Fibroblast of skin of right biceps (primary cell): Measurements from ENCODE around the gene ERCC2.
"Not testable (repeated sequence)": the region's sequence is repeated elsewhere in the genome, so short reads cannot be mapped to it uniquely, and the experiment has no call there.

ENCODE experiments used
- DNase-seq: peaks from one replicate; pipeline ENCODE4 v3.0.0-alpha.2; 2013

Gene ERCC2

GRCh38 chr19:45327404-45328143 lies 42.8 kb downstream of the ERCC2 start:
- DNase-seq, result no peak

- no peak for DNase-seq
Observed at GRCh38 chr19:45324349-45324907, 45.9 kb downstream of the ERCC2 start.

- DNase-seq, result peak; percentile 21
Observed at GRCh38 chr19:45323671-45324081, 46.7 kb downstream of the ERCC2 start.

DNA sequence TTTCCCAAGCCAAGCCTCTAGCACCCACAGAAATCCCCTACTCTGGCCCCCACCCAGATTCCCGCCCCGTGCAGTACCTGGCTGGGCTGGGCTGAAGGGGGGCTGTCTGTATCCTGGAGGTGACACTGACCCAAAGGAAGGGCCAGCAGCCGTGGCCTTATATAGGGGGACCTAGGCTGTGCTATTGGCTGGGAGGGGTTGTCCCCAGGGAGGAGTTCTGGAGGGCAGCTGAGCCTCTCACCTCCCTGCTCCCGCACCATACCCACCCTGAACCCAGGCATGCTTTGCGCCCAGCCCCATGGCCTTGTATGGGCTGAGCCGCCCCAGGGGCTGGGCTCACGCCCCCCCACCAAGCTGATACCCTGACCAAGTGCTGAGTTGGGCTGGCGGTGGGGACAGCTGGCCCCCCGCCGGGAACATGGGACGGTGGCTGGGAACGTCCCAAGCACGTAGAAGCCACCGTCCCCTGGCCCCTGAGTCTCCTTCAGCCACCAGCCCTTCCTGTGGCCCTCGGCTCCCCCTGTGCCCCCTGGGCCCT lies 47.6 kb downstream of the ERCC2 start, which contains the start of gene CKM:
Gene CKM, minus strand, starts transcription at position 132 of the 538 bp plus-strand sequence. CDS start 3,162 bp downstream, outside the sequence.
- no peak for DNase-seq

- DNase-seq, result no peak
Observed at GRCh38 chr19:45322311-45322710, 48.1 kb downstream of the ERCC2 start.

DNA sequence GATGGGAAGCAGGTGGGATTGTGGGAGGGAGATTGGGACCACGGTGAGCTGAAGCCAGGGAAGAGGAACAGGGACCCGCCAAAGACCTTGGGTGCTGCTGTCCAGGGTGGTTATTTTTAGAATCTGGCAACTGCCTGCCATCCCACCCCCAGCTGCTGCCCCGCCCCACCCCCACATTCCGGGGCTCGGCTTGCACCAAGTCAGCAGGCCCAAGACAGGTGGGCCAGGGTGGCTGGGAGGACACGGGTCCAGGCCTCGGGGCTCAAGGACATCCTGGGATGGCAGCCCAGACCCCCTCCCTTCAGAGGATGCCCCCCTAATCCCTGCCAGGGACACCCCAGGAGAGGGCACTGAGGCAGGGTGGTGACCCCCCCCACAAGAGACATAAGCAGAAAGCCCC lies 48.5 kb downstream of the ERCC2 start:
- DNase-seq, result no peak

DNA sequence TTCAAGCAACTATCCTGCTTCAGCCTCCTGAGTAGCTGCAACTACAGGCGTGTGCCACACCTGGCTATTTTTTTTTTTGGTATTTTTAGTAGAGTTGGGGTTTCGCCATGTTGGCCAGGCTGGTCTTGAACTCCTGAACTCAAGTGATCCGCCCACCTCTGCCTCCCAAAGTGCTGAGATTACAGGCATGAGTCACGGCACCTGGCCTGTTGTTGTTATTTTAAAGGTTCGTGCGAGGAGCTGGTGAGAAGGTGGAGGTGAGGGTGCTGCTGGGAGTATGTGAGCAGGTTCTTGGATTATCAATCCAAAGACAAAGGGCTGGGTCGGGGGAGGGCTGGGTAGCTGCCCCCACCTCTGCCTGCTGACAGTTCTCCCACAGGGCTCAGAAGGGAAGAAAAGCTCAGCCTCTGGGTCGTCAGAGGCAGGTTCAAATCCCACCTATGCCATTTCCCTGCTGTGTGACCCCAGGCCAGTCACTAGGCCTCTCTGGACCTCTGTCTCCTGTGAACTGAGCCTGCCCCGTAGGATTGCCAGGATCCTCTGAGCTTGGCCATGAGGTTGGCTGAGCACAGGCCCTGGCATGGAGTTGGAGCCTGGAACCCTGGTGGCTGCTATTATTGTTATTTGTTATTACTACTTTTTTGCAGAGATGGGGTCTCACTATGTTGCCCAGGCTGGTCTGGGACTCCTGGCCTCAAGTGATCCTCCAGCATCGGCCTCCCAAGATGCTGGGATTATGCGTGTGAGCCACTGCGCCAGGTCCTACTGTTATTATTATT lies 49.2 kb downstream of the ERCC2 start:
- DNase-seq, result no peak

DNA sequence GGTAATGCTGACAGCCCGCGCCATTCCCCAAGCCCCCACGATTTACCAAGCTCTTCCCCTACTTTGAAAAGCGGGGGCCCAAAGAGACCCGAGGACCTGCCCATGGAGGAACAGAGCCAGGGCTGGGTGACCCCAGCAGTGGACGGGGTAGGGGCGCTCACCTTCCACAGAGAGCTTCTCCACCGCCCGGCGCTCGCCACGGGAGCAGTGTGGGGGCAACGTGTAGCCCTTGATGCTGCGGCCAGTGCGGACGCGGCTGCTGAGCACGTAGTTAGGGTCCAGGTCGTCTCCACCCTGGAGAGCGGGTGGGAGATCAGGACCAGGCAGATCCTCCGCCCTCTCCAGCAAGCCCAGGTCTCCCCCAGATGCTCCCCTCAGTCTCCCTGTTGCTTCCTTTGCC lies 55.1 kb downstream of the ERCC2 start:
- DNase-seq, result no peak

DNA sequence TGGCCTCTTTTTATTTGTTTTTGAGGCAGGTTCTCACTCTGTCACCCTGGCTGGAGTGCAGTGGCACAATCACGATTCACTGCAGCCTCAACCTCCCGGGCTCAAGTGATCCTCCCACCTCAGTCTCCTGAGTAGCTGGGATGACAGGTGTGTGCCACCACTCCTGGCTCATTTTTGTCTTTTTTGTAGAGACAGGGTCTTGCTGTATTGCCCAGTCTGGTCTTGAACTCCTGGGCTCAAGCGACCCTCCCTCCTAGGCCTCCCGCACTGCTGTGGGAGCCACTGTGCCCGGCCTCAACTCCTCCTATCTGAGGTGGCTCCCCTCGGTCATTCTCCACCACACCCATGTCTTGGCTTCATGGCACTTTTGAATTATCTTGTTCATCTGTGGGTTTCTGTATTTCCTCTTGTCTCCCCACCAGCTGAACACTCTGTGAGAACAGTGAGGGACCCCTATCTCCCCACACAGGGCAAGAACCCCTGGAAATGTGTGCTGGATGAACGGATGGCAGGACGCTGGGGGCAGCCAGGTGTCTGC lies 55.6 kb downstream of the ERCC2 start:
- DNase-seq, result no peak

- not testable (repeated sequence) for DNase-seq
Observed at GRCh38 chr19:45312285-45312684, 58.1 kb downstream of the ERCC2 start.

DNA sequence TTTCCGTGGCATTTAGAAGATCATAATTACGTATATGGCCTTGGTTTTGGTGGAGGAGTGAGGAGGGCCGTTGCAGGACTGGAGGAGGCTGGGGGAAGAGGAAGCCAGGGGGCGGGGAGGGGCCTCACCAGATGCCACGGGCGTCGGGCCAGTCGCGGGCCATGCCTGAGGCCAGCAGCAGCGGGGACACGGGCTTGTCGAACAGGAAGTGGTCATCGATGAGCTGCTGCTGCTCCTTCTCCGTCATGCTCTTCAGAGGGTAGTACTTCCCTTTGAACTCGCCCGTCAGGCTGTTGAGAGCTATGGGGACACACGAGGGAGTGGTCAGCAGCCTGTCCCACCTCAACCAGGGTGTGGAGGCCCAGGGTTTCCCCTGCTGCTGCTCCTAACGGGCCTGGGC lies 58.8 kb downstream of the ERCC2 start:
- DNase-seq, result no peak

- not testable (repeated sequence) for DNase-seq
Observed at GRCh38 chr19:45309322-45309721, 61.1 kb downstream of the ERCC2 start.

GRCh38 chr19:45307361-45307760 lies 63.0 kb downstream of the ERCC2 start:
- no peak for DNase-seq

DNA sequence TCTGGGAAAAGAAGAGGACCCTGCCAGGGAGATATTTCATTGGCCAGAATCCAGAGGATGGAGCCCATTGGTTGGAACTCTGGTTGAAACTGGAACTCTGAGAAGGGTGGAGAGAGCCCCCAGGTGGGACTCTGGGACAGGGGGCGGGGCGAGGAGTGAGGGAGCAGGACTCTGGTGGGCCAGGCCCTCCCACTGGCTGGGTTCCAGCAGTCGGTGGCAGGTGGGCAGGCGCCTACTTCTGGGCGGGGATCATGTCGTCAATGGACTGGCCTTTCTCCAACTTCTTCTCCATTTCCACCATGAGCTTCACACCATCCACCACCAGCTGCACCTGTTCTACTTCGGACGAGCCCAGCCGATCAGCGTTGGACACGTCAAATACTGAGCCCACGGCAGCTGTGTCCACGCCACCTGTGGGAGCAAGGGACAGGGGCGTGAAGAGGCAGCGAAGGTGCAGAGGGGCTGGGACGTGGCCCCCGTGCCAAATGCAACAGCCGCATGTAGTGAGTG lies 63.8 kb downstream of the ERCC2 start:
- no peak for DNase-seq

GRCh38 chr19:45306040-45306439 lies 64.3 kb downstream of the ERCC2 start:
- no peak for DNase-seq

GRCh38 chr19:45305421-45305820 lies 65.0 kb downstream of the ERCC2 start:
- DNase-seq, result peak; percentile 39

GRCh38 chr19:45305007-45305406 lies 65.4 kb downstream of the ERCC2 start:
- DNase-seq, result no peak

GRCh38 chr19:45304141-45304926 lies 66.0 kb downstream of the ERCC2 start:
- DNase-seq, result no peak

- DNase-seq, result no peak
Observed at GRCh38 chr19:45303269-45304060, 66.9 kb downstream of the ERCC2 start.

GRCh38 chr19:45302416-45302815 lies 68.0 kb downstream of the ERCC2 start:
- DNase-seq, result no peak
